22Rv1 (cell line): ENCODE measurements around the gene DIP2A.

Experiments used
- CTCF ChIP-seq: fragments of 450-650 bp; IDR thresholded peaks from 2 replicates; pipeline ENCODE4 v1.5.1; 2017; ENCODE audit warnings: mild to moderate bottlenecking
- ZFX ChIP-seq: fragments of 450-650 bp; IDR thresholded peaks from 2 replicates; pipeline ENCODE4 v1.6.1; 2017; ENCODE audit warnings: antibody characterized with exemption, borderline replicate concordance

- no peak for TF ChIP-seq CTCF
- TF ChIP-seq ZFX: no peak
Measured at GRCh38 chr21:46482846-46483231, 24.1 kb downstream of the DIP2A start.
